Measurements from ENCODE around the gene CROCC. TPM values are rescaled to one million over a fixed set of nuclear protein-coding genes. Genes with fewer than 3 reads are reported as not detected.
A peak's percentile ranks its signal among the peaks of the same experiment; 100 is the strongest.
"Not testable (repeated sequence)": the region's sequence is repeated elsewhere in the genome, so short reads cannot be mapped to it uniquely, and the experiment has no call there.

The CROCC gene
- polyA plus RNA-seq, 1 donor (not counting 4 experiments of a cell fraction or from before 2014, with no cell fraction given), result 8.2 TPM

- Histone ChIP-seq H2AFZ (ENCODE audit: control insufficient read depth, low read length) (no peak overlapping the region), H3K27ac (ENCODE audit: control insufficient read depth, insufficient read depth, low read length) (no peak overlapping the region), H3K4me3 (ENCODE audit: control insufficient read depth in 2 of 3, extremely low read depth in 1 of 3, insufficient read depth in 2 of 3, low read depth in 1 of 3, low read length in 3 of 3) (no peak overlapping the region), H3K4me1 (ENCODE audit: control insufficient read depth, extremely low read depth, insufficient read depth, low read length) (peaks cover 15% of the 10 kb centered on the region), H4K20me1 (ENCODE audit: control insufficient read depth, extremely low read depth, insufficient read depth, low read length) (no peaks in the 10 kb centered on the region), H3K9me1 (ENCODE audit: control insufficient read depth, extremely low read depth, insufficient read depth, low read length) (no peaks in the 10 kb centered on the region), H3K9me3 (ENCODE audit: control insufficient read depth, low read depth, low read length) (no peaks in the 10 kb centered on the region), H3K9ac (ENCODE audit: control insufficient read depth, extremely low read depth, insufficient read depth, low read length) (no peak overlapping the region), H3K36me3 (ENCODE audit: control insufficient read depth in 2 of 2, extremely low read depth in 1 of 2, insufficient read depth in 2 of 2, low read length in 2 of 2) (no peaks in the 10 kb centered on the region), H3K4me2 (ENCODE audit: control insufficient read depth, extremely low read depth, insufficient read depth, low read depth, low read length) (no peak overlapping the region), H3K79me2 (ENCODE audit: control insufficient read depth, insufficient read depth, low read length) (no peaks in the 10 kb centered on the region), H3K27me3 (ENCODE audit: control insufficient read depth, extremely low read depth, insufficient read depth, low read length) (no peaks in the 10 kb centered on the region)
- FAIRE-seq (no peak), DNase-seq (ENCODE audit: low read depth, low spot score) (no peak)
- TF ChIP-seq EZH2 (IDR thresholded peaks at IDR 0.05; ENCODE audit: low read length), result no peak
- TF ChIP-seq CTCF (optimal IDR thresholded peaks at IDR 0.05 in 1 of 3, IDR thresholded peaks at IDR 0.05 in 1 of 3, conservative IDR thresholded peaks at IDR 0.05 in 1 of 3; ENCODE audit: extremely low read depth in 1 of 3, insufficient read depth in 2 of 3, low read length in 3 of 3), result peak in 1 of 3 experiments; percentile 24
- dilution Hi-C loops (cut with MboI; ENCODE audit: extremely low pct_ligation_motif_present, low sequenced_read_pairs), result no loop called here
Observed at GRCh38 chr1:16915627-16915973, 6.1 kb upstream of the CROCC start.

GRCh38 chr1:16916036-16916880 lies 5.5 kb upstream of the CROCC start:
- DNase-seq (ENCODE audit: low read depth, low spot score); H3K9ac ChIP-seq (ENCODE audit: control insufficient read depth, extremely low read depth, insufficient read depth, low read length); H4K20me1 ChIP-seq (ENCODE audit: control insufficient read depth, extremely low read depth, insufficient read depth, low read length); FAIRE-seq; H3K9me3 ChIP-seq (ENCODE audit: control insufficient read depth, low read depth, low read length); H3K4me3 ChIP-seq (ENCODE audit: control insufficient read depth in 2 of 3, extremely low read depth in 1 of 3, insufficient read depth in 2 of 3, low read depth in 1 of 3, low read length in 3 of 3); H3K36me3 ChIP-seq (ENCODE audit: control insufficient read depth in 2 of 2, extremely low read depth in 1 of 2, insufficient read depth in 2 of 2, low read length in 2 of 2); H3K9me1 ChIP-seq (ENCODE audit: control insufficient read depth, extremely low read depth, insufficient read depth, low read length); H3K79me2 ChIP-seq (ENCODE audit: control insufficient read depth, insufficient read depth, low read length); H2AFZ ChIP-seq (ENCODE audit: control insufficient read depth, low read length); H3K27me3 ChIP-seq (ENCODE audit: control insufficient read depth, extremely low read depth, insufficient read depth, low read length); dilution Hi-C loops (cut with MboI; ENCODE audit: extremely low pct_ligation_motif_present, low sequenced_read_pairs); H3K27ac ChIP-seq (ENCODE audit: control insufficient read depth, insufficient read depth, low read length); H3K4me2 ChIP-seq (ENCODE audit: control insufficient read depth, extremely low read depth, insufficient read depth, low read depth, low read length): not testable (repeated sequence)
- peaks cover 15% of the 10 kb centered on the region for H3K4me1 ChIP-seq (ENCODE audit: control insufficient read depth, extremely low read depth, insufficient read depth, low read length)
